ENCODE measurements around the gene ZNF732. TPM values are rescaled to one million over a fixed set of nuclear protein-coding genes. Genes with fewer than 3 reads are reported as not detected.
A peak's percentile ranks its signal among the peaks of the same experiment; 100 is the strongest.

ZNF732 gene
- total and polyA plus RNA-seq, 2 of the 8 experiments (the other 6 are each of a cell fraction or from before 2014, with no cell fraction given): 1.9 to 35.7 TPM

- Histone ChIP-seq H3K27ac (ENCODE audit: low read depth, low read length) (peak within 1 kb of the TSS; percentile 88), H2BK12ac (ENCODE audit: low read depth, low read length) (peak within 1 kb of the TSS; percentile 92; the same call in 1 of the 2 replicates), H2BK15ac (ENCODE audit: low read length) (peak within 1 kb of the TSS; percentile 98; the same call in 1 of the 2 replicates), H3K79me2 (ENCODE audit: control insufficient read depth in 1 of 2, insufficient read depth in 2 of 2, low read length in 2 of 2) (peaks cover 15 to 46% of the 10 kb centered on the region in 2 experiments), H3K9ac (replicated peaks in 1 of 4; ENCODE audit: extremely low read depth in 1 of 4, low read depth in 3 of 4, low read length in 3 of 4) (peak within 1 kb of the TSS; percentile 84 to 95 (median 90)), H3K14ac (ENCODE audit: insufficient read length) (peak within 1 kb of the TSS; percentile 50), H3K18ac (ENCODE audit: extremely low read depth, low read length) (peak within 1 kb of the TSS; percentile 98), H3K4me3 (ENCODE audit: extremely low read depth in 1 of 4, insufficient read depth in 2 of 4, low read depth in 3 of 4, low read length in 4 of 4) (peak within 1 kb of the TSS; percentile 85 to 99 (median 92)), H4K20me1 (replicated peaks in 1 of 2; ENCODE audit: control insufficient read depth in 1 of 2, insufficient read depth in 2 of 2, low read length in 2 of 2) (peaks cover 2 to 15% of the 10 kb centered on the region in 2 experiments), H2BK20ac (ENCODE audit: low read length) (peak within 1 kb of the TSS; percentile 48; the same call in 1 of the 2 replicates), H2BK5ac (ENCODE audit: low read depth, low read length) (peak within 1 kb of the TSS; percentile 95), H4K8ac (ENCODE audit: extremely low read depth, insufficient read depth, low read length) (peak within 1 kb of the TSS; percentile 89), H3K56ac (replicated peaks; ENCODE audit: insufficient read length, low read depth, low read length) (peak within 1 kb of the TSS; percentile 90), H4K91ac (replicated peaks; ENCODE audit: insufficient read length, low read length) (peak within 1 kb of the TSS; percentile 98), H3K9me3 (ENCODE audit: insufficient read depth in 2 of 2, low read depth in 1 of 2, low read length in 1 of 2) (no peaks in the 10 kb centered on the region), H2BK120ac (replicated peaks; ENCODE audit: low read depth, low read length) (peak within 1 kb of the TSS; percentile 54), H2AK5ac (ENCODE audit: low read depth, low read length) (no peak within 1 kb of the TSS), H3K4me1 (replicated peaks in 1 of 4; ENCODE audit: control insufficient read depth in 3 of 4, insufficient read depth in 4 of 4, low read length in 3 of 4) (peaks cover 2 to 11% (median 4%) of the 10 kb centered on the region in 4 experiments; a peak in 6 of 7 replicates), H4K5ac (ENCODE audit: insufficient read length, low read depth, low read length) (peak within 1 kb of the TSS; percentile 96), H3K4ac (replicated peaks; ENCODE audit: insufficient read length, low read depth, low read length) (peak within 1 kb of the TSS; percentile 96), H3K23ac (ENCODE audit: insufficient read length) (no peak within 1 kb of the TSS), H3K79me1 (ENCODE audit: low read depth, low read length) (peaks cover 20% of the 10 kb centered on the region), H3K23me2 (ENCODE audit: low read depth, low read length) (peaks cover 13% of the 10 kb centered on the region), H2AFZ (ENCODE audit: low read length) (no peak within 1 kb of the TSS; the same call in 1 of the 2 replicates), H3K36me3 (ENCODE audit: control insufficient read depth in 2 of 4, insufficient read depth in 4 of 4, low read length in 3 of 4) (peaks cover 0 to 3% (median 0%) of the 10 kb centered on the region in 4 experiments; a peak in 2 of 8 replicates), H3K4me2 (ENCODE audit: insufficient read depth in 1 of 2, low read depth in 2 of 2, low read length in 2 of 2) (peak within 1 kb of the TSS; percentile 81 to 89), H3K27me3 (replicated peaks in 1 of 4; ENCODE audit: control insufficient read depth in 3 of 4, extremely low read depth in 1 of 4, insufficient read depth in 3 of 4, low read length in 3 of 4) (peaks cover 0 to 11% (median 6%) of the 10 kb centered on the region in 4 experiments; a peak in 5 of 7 replicates)
- 2% methylated on average over 58 of the region's 59 CpGs; no CpG with 5 or more reads in 1 of the 2 experiments for WGBS, 2 experiments (ENCODE audit: extremely low coverage in 1 of 2, insufficient coverage in 1 of 2, insufficient read length in 1 of 2, insufficient replicate concordance in 2 of 2, low coverage in 1 of 2, low lambda C conversion rate in 2 of 2, missing lambda C conversion rate in 1 of 2)
- peak; percentile 86 for DNase-seq (ENCODE audit: low read depth in 1 of 2, low spot score in 2 of 2)
- CTCF ChIA-PET (ENCODE audit: partially characterized antibody): interaction anchor here (0.7 kb wide), 1 partner anchor 73 kb away, joined by 3 read pairs; no protein-coding TSS in a partner anchor
- peak; percentile 92 for FAIRE-seq
- POLR2A ChIA-PET (ENCODE audit: partially characterized antibody): interaction anchor here (1.0 to 2.7 kb wide), 13 partner anchors 12 to 229 kb away, joined by 3 to 18 read pairs (median 4); partner anchors contain the start of gene ZNF732
- TF ChIP-seq CBX5 (IDR thresholded peaks at IDR 0.05; ENCODE audit: low read depth, low read length) (no peak), MAFK (IDR thresholded peaks at IDR 0.05; ENCODE audit: low read depth, low read length) (no peak; the same call in 1 of the 2 replicates), GABPA (IDR thresholded peaks at IDR 0.05; ENCODE audit: borderline replicate concordance, insufficient read depth, low read length) (peak; percentile 66; the same call in 1 of the 2 replicates), KDM5A (IDR thresholded peaks at IDR 0.05; ENCODE audit: low read length) (no peak), TBP (IDR thresholded peaks at IDR 0.05; ENCODE audit: low read depth, low read length) (peak; percentile 90), SAP30 (IDR thresholded peaks at IDR 0.05; ENCODE audit: insufficient read depth, insufficient replicate concordance, low read length) (peak; percentile 44), HDAC6 (IDR thresholded peaks at IDR 0.05; ENCODE audit: low read depth, low read length) (no peak), CEBPB (IDR thresholded peaks at IDR 0.05; ENCODE audit: low read depth, low read length) (no peak), BCL11A (IDR thresholded peaks at IDR 0.05; ENCODE audit: low read depth in 2 of 2, low read length in 2 of 2) (no peak)
- TF ChIP-seq, protein P1, sequence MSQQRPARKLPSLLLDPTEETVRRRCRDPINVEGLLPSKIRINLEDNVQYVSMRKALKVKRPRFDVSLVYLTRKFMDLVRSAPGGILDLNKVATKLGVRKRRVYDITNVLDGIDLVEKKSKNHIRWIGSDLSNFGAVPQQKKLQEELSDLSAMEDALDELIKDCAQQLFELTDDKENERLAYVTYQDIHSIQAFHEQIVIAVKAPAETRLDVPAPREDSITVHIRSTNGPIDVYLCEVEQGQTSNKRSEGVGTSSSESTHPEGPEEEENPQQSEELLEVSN (IDR thresholded peaks at IDR 0.05): peak; percentile 14; the same call in 1 of the 2 replicates
Measured at GRCh38 chr4:337143-337931, 32.1 kb upstream of the ZNF732 start, which contains the start of gene ZNF141. TSS of gene ZNF141 (plus strand) at chr4:337814. CDS start at chr4:337984, 170 bp downstream.

Data from H1 (cell line).